ENCODE data around the gene APOL1. TPM values are rescaled to one million over a fixed set of nuclear protein-coding genes. Genes with fewer than 3 reads are reported as not detected.

The APOL1 gene
- 13.6 to 18.1 TPM (median 15.9 TPM) in 5 replicates for total RNA-seq (2022; extraction: Qiagen RNA extraction)

GRCh38 chr22:36252754-36253522 lies at the start of gene APOL1:
Gene APOL1, plus strand, starts transcription at chr22:36253133. Its CDS starts 1,823 bp downstream, at chr22:36254956.

GRCh38 chr22:36239401-36240171 lies 13.3 kb upstream of the APOL1 start, which contains the start of gene APOL2:
Gene APOL2, minus strand, starts transcription at chr22:36239527. Its CDS starts 6,365 bp downstream, at chr22:36233162.

Other genes with a start within 250 kb of the APOL1 start
- 22.9 to 31.1 TPM (median 29.4 TPM) in 5 replicates for gene RBFOX2, start 224.3 kb upstream of the APOL1 start, total RNA-seq (2022; extraction: Qiagen RNA extraction)
- not detected in 5 replicates for gene APOL3, start 92.4 kb upstream of the APOL1 start, total RNA-seq (2022; extraction: Qiagen RNA extraction)
- 0.12 TPM in 1 of 5 replicates, not detected in the others for gene APOL4, start 51.3 kb upstream of the APOL1 start, total RNA-seq (2022; extraction: Qiagen RNA extraction)
- gene APOL2, start 13.6 kb upstream of the APOL1 start, total RNA-seq (2022; extraction: Qiagen RNA extraction) = 50.2 to 64.4 TPM (median 57.0 TPM) in 5 replicates
- gene MYH9, start 134.8 kb downstream of the APOL1 start, total RNA-seq (2022; extraction: Qiagen RNA extraction) = 156 to 170 TPM (median 162 TPM) in 5 replicates
- 55.6 to 71.6 TPM (median 68.9 TPM) in 5 replicates for gene TXN2, start 228.5 kb downstream of the APOL1 start, total RNA-seq (2022; extraction: Qiagen RNA extraction)